ENCODE data around the gene TMEM203. TPM values are rescaled to one million over a fixed set of nuclear protein-coding genes. Genes with fewer than 3 reads are reported as not detected.

The TMEM203 gene
- total and polyA plus RNA-seq, 2 of the 13 experiments (the other 11 are each of a cell fraction or from before 2014, with no cell fraction given): 23.4 to 36.7 TPM

GRCh38 chr9:137242269-137243203 lies 37.1 kb upstream of the TMEM203 start (continued):
- TF ChIP-seq AKNA (CRISPR knock-in tag; IDR thresholded peaks at IDR 0.05; ENCODE audit: borderline replicate concordance): no peak
- TF ChIP-seq SNRNP70 (IDR thresholded peaks at IDR 0.05; ENCODE audit: low read depth, low read length): no peak
- no peak for TF ChIP-seq ZNF446 (CRISPR knock-in tag; IDR thresholded peaks at IDR 0.05)
- TF ChIP-seq SNAPC5 (CRISPR knock-in tag; IDR thresholded peaks at IDR 0.05; ENCODE audit: borderline replicate concordance): no peak
- TF ChIP-seq HDAC1 (CRISPR knock-in tag; IDR thresholded peaks at IDR 0.05): no peak
- no peak for TF ChIP-seq TAF1 (CRISPR knock-in tag; IDR thresholded peaks at IDR 0.05)
- TF ChIP-seq SOX6 (IDR thresholded peaks at IDR 0.05): no peak
- no peak for TF ChIP-seq SOX6 (CRISPR knock-in tag; IDR thresholded peaks at IDR 0.05)
- TF ChIP-seq ZNF547 (CRISPR knock-in tag; IDR thresholded peaks at IDR 0.05): 0 out of 2 replicates have a peak, but pooled peaks have one; percentile 8
- no peak for TF ChIP-seq KDM1A (CRISPR knock-in tag; IDR thresholded peaks at IDR 0.05)
- TF ChIP-seq BCL6 (CRISPR knock-in tag; IDR thresholded peaks at IDR 0.05): no peak
- TF ChIP-seq ZNF138 (CRISPR knock-in tag; IDR thresholded peaks at IDR 0.05; ENCODE audit: low read depth): no peak
- TF ChIP-seq SP4 (CRISPR knock-in tag; IDR thresholded peaks at IDR 0.05): 0 out of 2 replicates have a peak, but pooled peaks have one; percentile 38
- TF ChIP-seq KAT7 (CRISPR knock-in tag; IDR thresholded peaks at IDR 0.05; ENCODE audit: borderline replicate concordance): 0 out of 2 replicates have a peak, but pooled peaks have one; percentile 8
- no peak for TF ChIP-seq ZNF546 (CRISPR knock-in tag; conservative IDR thresholded peaks at IDR 0.05)
- TF ChIP-seq PHB2 (IDR thresholded peaks at IDR 0.05; ENCODE audit: partially characterized antibody): no peak
- TF ChIP-seq SIX1 (CRISPR knock-in tag; IDR thresholded peaks at IDR 0.05; ENCODE audit: borderline replicate concordance): no peak
- no peak for TF ChIP-seq ZNF10 (CRISPR knock-in tag; IDR thresholded peaks at IDR 0.05; ENCODE audit: borderline replicate concordance, low read depth)
- TF ChIP-seq ZSCAN22 (CRISPR knock-in tag; IDR thresholded peaks at IDR 0.05): no peak
- no peak for TF ChIP-seq FOXP4 (CRISPR knock-in tag; IDR thresholded peaks at IDR 0.05)
- no peak for TF ChIP-seq YEATS4 (CRISPR knock-in tag; IDR thresholded peaks at IDR 0.05; ENCODE audit: borderline replicate concordance)
- 0 out of 2 replicates have a peak, but pooled peaks have one; percentile 61 for TF ChIP-seq ZNF224 (CRISPR knock-in tag; IDR thresholded peaks at IDR 0.05)
- no peak for TF ChIP-seq POLR2A (IDR thresholded peaks at IDR 0.05; ENCODE audit: insufficient read depth in 1 of 2, low read depth in 2 of 2, low read length in 2 of 2)
- no peak for TF ChIP-seq HES4 (CRISPR knock-in tag; IDR thresholded peaks at IDR 0.05; ENCODE audit: borderline replicate concordance)
- TF ChIP-seq MIER3 (CRISPR knock-in tag; IDR thresholded peaks at IDR 0.05; ENCODE audit: borderline replicate concordance): no peak
